Gastroesophageal sphincter (tissue), 3 donors: ENCODE measurements around the gene TRIM72.

Source experiments
- POLR2AphosphoS5 ChIP-seq: sonication (generic); formaldehyde crosslinking; IDR thresholded peaks from one replicate; pipeline ENCODE4 v1.6.1; 2017; ENCODE audit warnings: antibody characterized with exemption
- TF ChIP-seq, protein P1 (sequence below), 4 experiments: fragments of 200-600 bp in 2 of 4; fragments of 450-650 bp in 2 of 4; sonication (generic) in 1 of 4; IDR thresholded peaks; one replicate each; pipeline ENCODE4 v1.5.1; 2017 to 2019; ENCODE audit warnings: antibody characterized with exemption in 4 of 4, mild to moderate bottlenecking in 2 of 4, moderate library complexity in 2 of 4

DNA sequence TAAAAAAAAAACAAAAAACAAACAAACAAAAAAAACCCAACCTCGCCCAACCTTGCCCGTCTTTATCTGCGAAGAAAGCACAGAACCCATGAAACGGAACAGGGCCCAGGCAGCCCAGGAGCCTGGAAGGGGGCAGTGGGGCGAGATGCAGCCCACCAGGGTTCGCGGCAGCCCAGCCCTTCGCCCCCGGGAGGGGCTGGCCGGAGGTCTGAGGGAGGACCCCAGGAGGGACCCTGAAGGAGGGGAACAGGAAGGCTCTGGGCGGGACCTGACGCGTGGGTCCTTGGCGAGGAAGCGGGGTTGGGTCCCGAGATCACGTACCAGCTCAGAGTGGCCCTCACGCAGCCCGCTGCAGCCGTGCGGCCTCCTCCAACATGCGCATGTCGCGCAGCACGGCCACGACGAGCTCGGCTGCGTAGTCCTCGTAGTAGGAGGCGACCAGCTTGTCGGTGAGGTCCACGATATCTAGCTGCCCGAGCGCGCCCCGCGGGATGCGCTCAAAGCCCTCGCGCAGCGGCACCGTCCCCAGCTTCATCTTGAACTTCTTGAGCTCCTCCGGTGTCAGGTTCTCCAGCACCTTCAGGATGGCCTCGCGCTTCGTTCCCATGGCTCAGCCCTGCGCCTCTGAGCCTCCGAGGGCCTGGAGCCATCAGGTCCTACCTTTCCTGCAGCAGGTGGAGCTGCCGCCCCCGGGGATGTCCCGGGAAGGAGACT is 2.7 kb downstream of the TRIM72 start, which contains the start of gene PYDC1:
- TF ChIP-seq, protein P1, sequence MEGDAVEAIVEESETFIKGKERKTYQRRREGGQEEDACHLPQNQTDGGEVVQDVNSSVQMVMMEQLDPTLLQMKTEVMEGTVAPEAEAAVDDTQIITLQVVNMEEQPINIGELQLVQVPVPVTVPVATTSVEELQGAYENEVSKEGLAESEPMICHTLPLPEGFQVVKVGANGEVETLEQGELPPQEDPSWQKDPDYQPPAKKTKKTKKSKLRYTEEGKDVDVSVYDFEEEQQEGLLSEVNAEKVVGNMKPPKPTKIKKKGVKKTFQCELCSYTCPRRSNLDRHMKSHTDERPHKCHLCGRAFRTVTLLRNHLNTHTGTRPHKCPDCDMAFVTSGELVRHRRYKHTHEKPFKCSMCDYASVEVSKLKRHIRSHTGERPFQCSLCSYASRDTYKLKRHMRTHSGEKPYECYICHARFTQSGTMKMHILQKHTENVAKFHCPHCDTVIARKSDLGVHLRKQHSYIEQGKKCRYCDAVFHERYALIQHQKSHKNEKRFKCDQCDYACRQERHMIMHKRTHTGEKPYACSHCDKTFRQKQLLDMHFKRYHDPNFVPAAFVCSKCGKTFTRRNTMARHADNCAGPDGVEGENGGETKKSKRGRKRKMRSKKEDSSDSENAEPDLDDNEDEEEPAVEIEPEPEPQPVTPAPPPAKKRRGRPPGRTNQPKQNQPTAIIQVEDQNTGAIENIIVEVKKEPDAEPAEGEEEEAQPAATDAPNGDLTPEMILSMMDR (IDR thresholded peaks at IDR 0.05), result no peak
- TF ChIP-seq POLR2AphosphoS5, result no peak
